Fibroblast of skin of right quadriceps (primary cell): Measurements from ENCODE around the gene KCNMB1.

ENCODE experiments used
- DNase-seq: peaks from one replicate; pipeline ENCODE4 v3.0.0-alpha.2; 2013

Gene KCNMB1

GRCh38 chr5:170388818-170389549 is at the start of gene KCNMB1:
KCNMB1 (minus strand) TSS chr5:170389367; CDS start chr5:170385447, 3,920 bp downstream.
- DNase-seq: peak; percentile 4

- DNase-seq: no peak
These were observed 49.4 kb upstream of the KCNMB1 start for GRCh38 chr5:170438581-170438980.

GRCh38 chr5:170437621-170438375 is 48.6 kb upstream of the KCNMB1 start:
- no peak for DNase-seq

GRCh38 chr5:170436335-170436734 is 47.2 kb upstream of the KCNMB1 start:
- DNase-seq: no peak

- peak; percentile 40 for DNase-seq
These were observed 45.9 kb upstream of the KCNMB1 start for GRCh38 chr5:170434966-170435605.

- no peak for DNase-seq
These were observed 43.5 kb upstream of the KCNMB1 start for GRCh38 chr5:170432669-170433068.

GRCh38 chr5:170431571-170431970 is 42.4 kb upstream of the KCNMB1 start:
- no peak for DNase-seq

GRCh38 chr5:170430866-170431437 is 41.8 kb upstream of the KCNMB1 start:
- no peak for DNase-seq

- no peak for DNase-seq
These were observed 41.1 kb upstream of the KCNMB1 start for GRCh38 chr5:170430256-170430655.

GRCh38 chr5:170429014-170429413 is 39.8 kb upstream of the KCNMB1 start:
- DNase-seq: no peak

- DNase-seq: peak; percentile 61
These were observed 38.6 kb upstream of the KCNMB1 start for GRCh38 chr5:170427672-170428236.

- DNase-seq: no peak
These were observed 37.6 kb upstream of the KCNMB1 start for GRCh38 chr5:170426786-170427185.

- no peak for DNase-seq
These were observed 37.1 kb upstream of the KCNMB1 start for GRCh38 chr5:170426149-170426767.

- DNase-seq: no peak
These were observed 36.6 kb upstream of the KCNMB1 start for GRCh38 chr5:170425731-170426130.

- no peak for DNase-seq
These were observed 35.5 kb upstream of the KCNMB1 start for GRCh38 chr5:170424629-170425028.

GRCh38 chr5:170423692-170424091 is 34.5 kb upstream of the KCNMB1 start:
- no peak for DNase-seq

- DNase-seq: no peak
These were observed 32.7 kb upstream of the KCNMB1 start for GRCh38 chr5:170421826-170422225.

GRCh38 chr5:170420806-170421412 is 31.7 kb upstream of the KCNMB1 start:
- DNase-seq: peak; percentile 52

- DNase-seq: no peak
These were observed 30.5 kb upstream of the KCNMB1 start for GRCh38 chr5:170419643-170420042.

- DNase-seq: no peak
These were observed 29.6 kb upstream of the KCNMB1 start for GRCh38 chr5:170418736-170419135.

- DNase-seq: no peak
These were observed 27.4 kb upstream of the KCNMB1 start for GRCh38 chr5:170416526-170416925.

- no peak for DNase-seq
These were observed 25.6 kb upstream of the KCNMB1 start for GRCh38 chr5:170414786-170415185.
